Measurements from ENCODE around the gene HINT1. TPM values are rescaled to one million over a fixed set of nuclear protein-coding genes. Genes with fewer than 3 reads are reported as not detected.

The HINT1 gene
- total RNA-seq, 4 donors from 2014 or later = 198 to 422 (median 249) TPM

- Histone ChIP-seq H3K4me1 (peaks cover 0 to 5% (median 0%) of the 10 kb centered on the region in 4 donors), H3K36me3 (no peaks in the 10 kb centered on the region), H3K9me3 (no peaks in the 10 kb centered on the region), H3K27me3 (no peaks in the 10 kb centered on the region), H3K27ac (peak overlapping the region; percentile 13 to 76 (median 37)), H3K4me3 (peak overlapping the region in 1 of 4 donors; percentile 14)
- DNase-seq = peak in 2 of 3 donors; percentile 66 to 72
- TF ChIP-seq, protein P1, sequence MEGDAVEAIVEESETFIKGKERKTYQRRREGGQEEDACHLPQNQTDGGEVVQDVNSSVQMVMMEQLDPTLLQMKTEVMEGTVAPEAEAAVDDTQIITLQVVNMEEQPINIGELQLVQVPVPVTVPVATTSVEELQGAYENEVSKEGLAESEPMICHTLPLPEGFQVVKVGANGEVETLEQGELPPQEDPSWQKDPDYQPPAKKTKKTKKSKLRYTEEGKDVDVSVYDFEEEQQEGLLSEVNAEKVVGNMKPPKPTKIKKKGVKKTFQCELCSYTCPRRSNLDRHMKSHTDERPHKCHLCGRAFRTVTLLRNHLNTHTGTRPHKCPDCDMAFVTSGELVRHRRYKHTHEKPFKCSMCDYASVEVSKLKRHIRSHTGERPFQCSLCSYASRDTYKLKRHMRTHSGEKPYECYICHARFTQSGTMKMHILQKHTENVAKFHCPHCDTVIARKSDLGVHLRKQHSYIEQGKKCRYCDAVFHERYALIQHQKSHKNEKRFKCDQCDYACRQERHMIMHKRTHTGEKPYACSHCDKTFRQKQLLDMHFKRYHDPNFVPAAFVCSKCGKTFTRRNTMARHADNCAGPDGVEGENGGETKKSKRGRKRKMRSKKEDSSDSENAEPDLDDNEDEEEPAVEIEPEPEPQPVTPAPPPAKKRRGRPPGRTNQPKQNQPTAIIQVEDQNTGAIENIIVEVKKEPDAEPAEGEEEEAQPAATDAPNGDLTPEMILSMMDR (IDR thresholded peaks at IDR 0.05) = no peak
- no peak for TF ChIP-seq POLR2A (IDR thresholded peaks at IDR 0.05)
These were observed 44.6 kb upstream of the HINT1 start for GRCh38 chr5:131209506-131210150.

GRCh38 chr5:131209175-131209505 is 44.1 kb upstream of the HINT1 start:
- Histone ChIP-seq H3K27ac (peak overlapping the region in 3 of 4 donors; percentile 13 to 76 (median 36)), H3K36me3 (no peaks in the 10 kb centered on the region), H3K27me3 (no peaks in the 10 kb centered on the region), H3K9me3 (no peaks in the 10 kb centered on the region), H3K4me3 (no peak overlapping the region), H3K4me1 (peaks cover 0 to 5% (median 0%) of the 10 kb centered on the region in 4 donors)
- TF ChIP-seq, protein P1 (IDR thresholded peaks at IDR 0.05) = no peak
- no peak for TF ChIP-seq POLR2A (IDR thresholded peaks at IDR 0.05)
- no peak for DNase-seq

- H3K27ac ChIP-seq = no peak overlapping the region
- no peaks in the 10 kb centered on the region for H3K9me3 ChIP-seq
- H3K27me3 ChIP-seq = no peaks in the 10 kb centered on the region
- TF ChIP-seq, protein P1 (IDR thresholded peaks at IDR 0.05) = no peak
- TF ChIP-seq POLR2A (IDR thresholded peaks at IDR 0.05) = no peak
- no peak for DNase-seq
- H3K36me3 ChIP-seq = no peaks in the 10 kb centered on the region
- peaks cover 0 to 2% (median 0%) of the 10 kb centered on the region in 4 donors for H3K4me1 ChIP-seq
- H3K4me3 ChIP-seq = no peak overlapping the region
These were observed 41.7 kb upstream of the HINT1 start for GRCh38 chr5:131206772-131207171.

DNA sequence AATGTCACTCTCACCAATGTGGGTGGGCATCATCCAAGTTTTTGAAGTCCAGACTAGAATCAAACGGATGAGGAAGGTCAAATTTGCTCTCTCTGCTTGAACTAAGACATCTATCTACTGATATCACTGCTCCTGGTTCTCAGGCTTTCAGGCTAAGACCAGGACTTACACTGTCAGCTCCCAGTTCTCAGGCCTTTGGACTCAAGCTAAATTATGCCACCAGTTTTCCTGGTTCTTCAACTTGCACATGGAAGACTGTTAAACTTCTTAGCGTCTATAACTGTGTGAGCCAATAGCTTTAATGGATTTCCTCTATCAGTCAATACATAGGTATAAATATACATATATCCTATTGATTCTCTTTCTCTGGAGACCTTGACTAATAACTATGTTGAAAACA is 41.0 kb upstream of the HINT1 start:
- no peaks in the 10 kb centered on the region for H3K27me3 ChIP-seq
- no peak overlapping the region for H3K4me3 ChIP-seq
- H3K4me1 ChIP-seq = no peaks in the 10 kb centered on the region
- no peaks in the 10 kb centered on the region for H3K9me3 ChIP-seq
- no peaks in the 10 kb centered on the region for H3K36me3 ChIP-seq
- no peak for DNase-seq
- no peak for TF ChIP-seq POLR2A (IDR thresholded peaks at IDR 0.05)
- TF ChIP-seq, protein P1 (IDR thresholded peaks at IDR 0.05) = no peak
- no peak overlapping the region for H3K27ac ChIP-seq

DNA sequence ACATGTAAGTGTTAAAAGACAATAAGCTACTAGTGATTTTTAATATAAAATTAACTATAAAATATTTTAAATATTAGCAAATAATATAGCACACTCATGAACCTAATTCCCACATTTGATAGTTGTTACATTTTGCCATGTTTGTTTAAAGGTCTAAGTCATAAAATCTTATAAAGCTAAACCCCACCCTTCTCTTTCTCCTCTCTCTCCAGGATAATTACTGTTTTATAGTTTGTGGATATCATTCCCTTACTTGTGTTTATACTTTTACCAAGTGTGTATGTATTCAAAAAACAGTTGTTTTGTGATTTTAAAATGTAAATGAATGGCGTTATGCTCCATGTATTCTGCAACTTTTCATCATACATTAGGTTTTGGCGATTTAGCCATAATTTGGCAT is 39.9 kb upstream of the HINT1 start:
- DNase-seq = no peak
- H3K9me3 ChIP-seq = no peaks in the 10 kb centered on the region
- TF ChIP-seq, protein P1 (IDR thresholded peaks at IDR 0.05) = no peak
- no peak for TF ChIP-seq POLR2A (IDR thresholded peaks at IDR 0.05)

More for the DNA sequence above, 39.9 kb upstream of the HINT1 start:
- H3K27me3 ChIP-seq = no peaks in the 10 kb centered on the region
- no peak overlapping the region for H3K4me3 ChIP-seq
- no peak overlapping the region for H3K27ac ChIP-seq
- no peaks in the 10 kb centered on the region for H3K4me1 ChIP-seq
- no peaks in the 10 kb centered on the region for H3K36me3 ChIP-seq

Data from Peyer's patch (tissue), 4 donors.